GM18505 (cell line): ENCODE results near the gene CUEDC1.
A peak's percentile ranks its signal among the peaks of the same experiment; 100 is the strongest.

Source experiments
- ATAC-seq: cut with Tn5 transposase; IDR thresholded peaks from one replicate; pipeline ENCODE4 v1.9.1; 2021; ENCODE audit not compliant: unreplicated experiment
- POLR2A ChIP-seq: IDR thresholded peaks from 4 replicates; pipeline ENCODE4 v1.6.1; 2011; ENCODE audit warnings: borderline replicate concordance; ENCODE audit not compliant: insufficient read depth, insufficient read length; ENCODE audit errors: extremely low read depth

The CUEDC1 gene

DNA sequence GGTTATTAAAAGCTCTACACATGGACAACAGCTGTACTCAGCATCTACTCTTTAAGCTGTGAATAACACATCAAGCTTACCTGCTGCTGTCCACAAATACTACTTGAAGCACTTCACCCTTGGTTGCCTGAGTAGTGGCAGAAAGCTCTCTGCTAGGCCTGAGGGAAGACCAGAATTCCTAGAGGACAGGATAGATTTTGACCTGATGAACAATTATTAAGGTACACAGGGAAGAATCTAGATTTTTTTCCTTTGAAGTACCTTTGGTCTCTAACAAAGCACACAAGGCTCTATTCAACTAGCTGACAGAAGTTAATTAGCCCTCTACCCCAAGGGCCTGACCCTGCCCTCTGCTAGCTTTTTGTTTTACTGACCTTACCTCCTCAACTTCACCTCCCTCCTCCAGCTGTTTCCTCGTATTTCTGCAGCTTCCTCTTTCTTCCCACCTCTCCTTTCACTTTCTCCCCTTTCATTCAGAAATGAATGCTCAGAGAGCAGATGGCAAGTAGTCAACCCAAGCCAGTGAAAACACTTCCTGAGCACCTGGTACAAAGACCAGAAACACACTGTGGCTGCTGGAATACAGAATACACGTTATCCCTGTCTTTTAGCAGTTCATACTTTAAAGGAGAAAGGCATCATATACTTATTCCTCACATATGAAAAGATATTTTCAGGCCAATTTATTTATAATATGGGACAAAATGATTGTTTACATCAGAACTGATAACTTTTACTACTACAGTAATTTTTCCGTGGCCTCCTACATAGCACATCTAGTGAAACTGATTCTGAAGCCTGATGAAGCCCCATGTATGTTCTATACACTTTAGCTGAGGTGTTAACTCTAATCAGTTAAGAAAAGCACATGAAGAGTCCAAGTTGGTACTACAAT, 38.5 kb upstream of the CUEDC1 start:
- ATAC-seq, result no peak
- no peak for TF ChIP-seq POLR2A

DNA sequence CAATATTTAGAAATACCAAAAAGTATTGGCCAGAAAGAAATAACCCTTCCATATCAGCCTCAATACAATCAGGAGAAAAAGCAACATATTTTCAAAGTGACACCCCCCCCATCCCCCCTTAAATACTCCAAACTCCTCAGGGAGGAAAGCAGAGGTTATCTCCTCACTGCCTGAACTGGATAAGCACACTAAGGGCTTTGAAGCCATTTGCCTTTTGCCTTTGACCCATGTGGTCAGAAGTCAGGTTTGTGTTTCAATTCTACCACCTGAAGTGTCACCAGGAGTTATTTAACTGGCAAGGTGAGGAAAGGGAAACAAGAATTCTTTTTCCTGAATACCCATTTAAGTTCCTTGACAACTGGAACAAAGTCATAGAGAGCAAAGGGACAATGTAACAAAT, 36.3 kb upstream of the CUEDC1 start:
- peak; percentile 5 for TF ChIP-seq POLR2A

DNA sequence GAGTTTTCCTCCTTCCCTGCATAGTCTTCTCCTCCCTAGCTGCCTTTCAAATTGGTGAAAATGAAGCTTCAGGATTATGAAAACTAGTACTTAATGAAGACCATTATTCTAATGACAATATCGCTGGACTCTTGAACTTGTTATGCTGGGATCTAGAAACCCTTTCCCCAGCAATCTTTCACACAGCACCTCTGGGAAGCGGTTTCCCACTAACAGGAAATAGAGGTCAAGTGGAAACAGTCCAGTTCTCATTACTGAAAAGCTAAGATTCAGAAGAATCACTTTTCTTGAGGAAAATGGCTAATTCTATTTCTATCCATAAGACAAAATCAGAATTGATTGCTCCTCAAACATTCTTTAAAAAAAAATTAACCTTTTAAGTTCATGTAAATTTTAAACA, 34.8 kb upstream of the CUEDC1 start:
- no peak for TF ChIP-seq POLR2A
- ATAC-seq, result no peak

More for the DNA sequence above, 36.3 kb upstream of the CUEDC1 start:
- no peak for ATAC-seq

DNA sequence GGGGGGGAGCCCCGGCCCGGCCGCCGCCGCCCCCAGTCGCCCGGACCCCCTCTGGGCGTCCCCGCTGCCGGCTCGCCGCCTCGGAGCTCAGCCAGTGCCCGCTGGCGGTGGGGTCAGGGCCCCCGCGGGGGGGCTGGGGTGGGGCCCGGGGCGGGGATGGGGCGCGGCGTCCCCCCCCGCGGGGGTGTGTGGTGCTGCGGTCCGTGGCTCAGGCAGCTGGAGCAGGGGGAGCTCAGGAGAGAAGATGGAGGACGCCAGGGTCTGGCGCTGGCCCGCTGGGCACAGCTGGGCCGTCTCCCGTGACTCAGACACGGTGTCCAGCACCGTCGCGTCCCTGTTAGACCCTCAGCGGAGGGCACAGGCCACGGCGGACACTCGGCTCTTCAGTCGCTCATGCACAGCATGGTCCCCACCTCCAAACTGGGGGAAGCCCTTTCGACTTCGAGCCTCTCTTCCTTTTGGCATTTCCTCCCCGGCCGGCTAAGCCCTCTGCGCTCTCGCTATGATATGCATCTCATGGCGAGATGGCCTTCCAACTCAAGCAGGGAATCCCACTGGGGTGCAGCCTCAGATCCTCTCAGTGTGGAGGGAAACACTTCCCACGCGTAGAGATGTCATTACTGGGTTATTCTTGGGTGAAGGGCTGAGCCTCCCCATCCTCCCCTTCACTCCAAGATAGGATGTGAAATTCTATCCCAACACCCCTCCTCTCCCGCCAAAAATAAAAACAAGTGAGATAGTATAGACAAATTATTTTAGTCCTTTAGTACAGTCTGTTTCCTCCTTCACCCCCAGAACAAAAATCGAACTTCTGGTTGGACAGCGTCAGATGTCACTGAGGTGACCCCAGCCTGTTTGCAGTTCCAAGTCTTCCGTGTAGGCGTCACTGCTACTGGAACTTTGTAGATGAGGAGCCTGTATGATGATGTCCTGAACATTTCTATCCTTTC, 33.4 kb upstream of the CUEDC1 start:
- TF ChIP-seq POLR2A, result peak; percentile 87
- ATAC-seq, result peak; percentile 61

DNA sequence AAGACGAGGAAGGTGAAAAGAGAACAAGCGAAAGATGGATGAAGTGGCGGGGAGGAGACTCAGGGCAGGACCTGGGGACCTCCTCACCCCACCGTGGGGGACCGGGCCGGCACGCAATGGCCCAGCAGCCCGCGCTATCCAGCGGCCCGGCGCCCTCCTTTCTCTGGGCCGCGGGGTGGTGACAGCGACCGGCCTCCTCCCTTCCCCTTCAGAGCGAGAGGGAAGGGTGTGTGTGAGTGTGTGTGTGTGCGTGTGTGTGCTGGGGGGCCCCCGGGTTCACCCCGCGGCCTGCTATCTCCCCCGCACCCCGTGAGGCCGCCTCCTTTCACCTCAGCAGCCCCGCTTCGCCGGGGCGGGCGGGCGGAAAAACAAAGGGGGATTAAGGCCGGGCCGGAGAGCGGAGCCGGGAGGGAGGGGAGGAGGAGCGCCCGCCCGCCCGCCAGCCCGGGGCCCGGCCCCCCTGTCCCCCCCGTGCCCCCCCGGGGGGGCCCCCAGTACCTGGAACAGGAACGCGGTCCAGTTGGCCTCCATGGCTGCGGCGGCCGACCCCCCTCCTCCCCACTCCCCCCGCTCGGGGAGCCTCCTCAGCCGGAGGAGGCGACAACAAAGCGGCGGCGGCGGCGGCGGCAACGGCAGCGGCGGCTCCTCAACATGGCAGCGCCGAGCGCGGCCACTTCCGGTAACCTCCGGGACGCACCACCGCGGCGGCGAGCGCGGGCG, 32.5 kb upstream of the CUEDC1 start, which contains the start of gene VEZF1:
Gene VEZF1 (minus strand): TSS at position 674 of the 720 bp plus-strand sequence. CDS start 143 bp downstream, at position 531.
- TF ChIP-seq POLR2A, result peak; percentile 36
- ATAC-seq, result peak; percentile 56

DNA sequence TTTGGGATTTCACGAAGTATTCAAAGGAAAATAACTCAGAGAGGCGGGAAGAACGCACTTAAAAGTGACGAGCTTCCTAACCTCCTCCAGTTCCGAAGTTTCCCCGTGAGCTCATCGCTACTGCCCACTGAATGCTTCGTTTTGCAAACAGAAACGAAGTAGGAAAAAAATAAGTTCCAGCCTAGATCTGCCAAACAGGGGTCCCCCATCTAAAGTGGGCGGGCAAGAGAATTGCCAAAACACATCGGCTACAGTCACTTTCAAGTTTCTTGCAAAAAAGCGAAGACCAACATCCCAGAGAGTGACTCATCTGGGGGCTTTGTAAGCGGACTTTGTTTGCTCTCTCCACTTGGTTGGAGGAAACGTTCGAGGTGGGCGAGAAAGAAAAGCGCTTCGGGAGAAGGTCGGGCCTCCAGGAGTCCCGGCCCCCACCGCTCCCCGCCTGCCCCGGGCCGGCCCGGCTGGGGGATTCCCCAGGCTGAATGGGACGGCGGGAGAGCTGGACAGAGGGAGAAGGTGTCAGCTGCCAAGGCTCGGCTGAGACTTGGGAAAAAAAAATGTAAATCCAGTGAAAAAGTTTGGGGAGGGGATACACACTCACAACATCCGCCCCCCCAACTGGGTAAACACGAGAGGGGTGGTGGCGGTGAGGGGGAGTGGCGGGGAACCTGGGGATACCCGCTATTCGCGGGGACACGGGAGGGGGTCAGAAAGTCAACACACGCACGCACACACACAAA, 31.8 kb upstream of the CUEDC1 start:
- no peak for TF ChIP-seq POLR2A
- peak; percentile 14 for ATAC-seq

DNA sequence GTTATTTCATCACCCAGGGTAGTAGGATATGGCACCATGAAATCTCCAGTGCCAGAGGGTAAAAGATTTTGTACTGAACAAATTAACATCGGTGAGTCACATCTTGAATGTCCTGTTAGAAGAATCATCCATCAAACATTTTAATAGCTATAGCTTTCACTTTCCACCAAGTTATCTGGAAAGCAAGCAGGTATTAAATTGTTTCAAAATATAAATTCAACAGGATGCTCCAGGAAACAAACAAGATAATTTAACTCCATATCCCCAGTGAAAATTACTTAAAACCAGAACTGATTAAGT, 30.4 kb upstream of the CUEDC1 start:
- ATAC-seq, result no peak
- no peak for TF ChIP-seq POLR2A

DNA sequence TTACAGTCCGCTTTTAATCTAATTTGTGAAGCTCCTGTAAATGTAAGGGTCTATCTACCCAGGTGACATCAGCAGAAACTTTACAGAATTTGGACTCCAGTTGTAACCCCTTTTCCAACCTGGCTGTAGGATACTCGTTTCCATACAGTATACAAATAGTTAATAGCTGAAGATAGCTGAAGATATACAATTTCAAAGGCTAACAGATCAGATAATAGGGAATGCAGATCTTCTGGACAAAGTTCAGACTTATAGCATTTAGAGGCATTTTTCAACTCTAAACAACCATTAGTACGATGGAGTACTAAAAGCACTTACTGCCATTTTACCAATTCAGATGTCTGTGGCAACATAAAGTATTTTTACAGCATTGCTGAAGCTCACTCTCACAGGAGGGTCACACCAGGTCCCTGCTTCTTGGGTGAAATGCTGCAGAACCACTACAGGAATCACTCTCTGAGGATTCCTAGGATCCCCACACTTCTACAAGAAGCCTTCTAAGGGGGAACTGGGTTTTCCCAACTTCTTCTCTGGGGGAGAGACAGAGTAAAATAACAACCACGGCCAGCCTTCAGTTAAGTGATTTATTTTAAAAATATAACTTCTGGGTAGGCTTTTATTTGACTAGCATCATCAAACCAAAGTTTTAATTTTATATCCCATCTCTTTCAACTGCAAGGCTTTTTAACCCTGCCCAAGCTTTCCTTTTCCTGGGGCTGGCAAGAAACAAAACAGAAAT, 29.9 kb upstream of the CUEDC1 start:
- ATAC-seq, result no peak

DNA sequence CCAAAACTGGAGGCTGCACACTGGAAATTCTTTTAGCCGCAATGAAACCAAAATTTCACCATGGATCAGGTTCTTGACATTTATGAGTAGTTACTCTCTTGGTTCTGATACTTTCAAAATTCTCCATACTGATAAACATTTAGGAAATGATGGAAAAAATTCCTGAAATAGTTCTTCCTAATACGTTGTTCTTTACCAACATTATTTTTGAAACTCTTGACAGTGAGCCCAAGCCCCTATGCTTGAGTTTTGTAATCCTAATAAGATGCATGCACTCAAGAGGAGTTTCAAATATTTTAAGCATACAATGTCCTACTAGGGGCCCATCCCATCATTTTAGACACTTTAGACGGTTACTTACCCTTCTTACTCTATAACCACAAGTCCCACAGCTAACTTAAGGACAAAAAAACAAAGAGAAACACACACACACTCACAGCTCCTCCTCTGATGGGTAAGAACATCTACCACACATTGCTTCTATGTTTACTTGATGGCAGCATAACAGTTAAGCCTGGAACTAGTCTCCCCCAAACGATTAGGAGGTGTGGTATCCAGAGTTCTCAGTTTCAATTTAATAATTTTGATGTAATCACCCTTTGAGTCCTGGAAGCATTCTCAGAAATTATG, 29.2 kb upstream of the CUEDC1 start:
- no peak for TF ChIP-seq POLR2A
- ATAC-seq, result no peak

More for the DNA sequence above, 29.9 kb upstream of the CUEDC1 start:
- no peak for TF ChIP-seq POLR2A

DNA sequence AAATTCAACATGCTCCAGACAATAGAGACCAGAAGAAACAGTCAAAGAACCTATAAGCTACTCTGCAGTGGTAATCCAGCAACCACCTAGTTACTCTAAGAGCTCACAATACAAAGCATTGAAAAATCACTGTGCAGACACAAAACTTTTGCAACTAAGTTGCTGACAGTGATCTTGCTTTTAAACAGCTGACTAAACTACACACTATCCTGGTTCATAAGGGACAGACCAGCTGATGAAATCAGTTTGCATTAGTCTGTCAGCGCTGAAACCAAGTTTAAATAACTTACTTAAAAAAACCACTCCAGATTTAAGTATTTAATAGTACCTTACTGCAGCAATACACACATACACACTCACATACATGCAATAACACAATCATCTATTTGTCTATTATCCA, 28.2 kb upstream of the CUEDC1 start:
- no peak for TF ChIP-seq POLR2A
- no peak for ATAC-seq

DNA sequence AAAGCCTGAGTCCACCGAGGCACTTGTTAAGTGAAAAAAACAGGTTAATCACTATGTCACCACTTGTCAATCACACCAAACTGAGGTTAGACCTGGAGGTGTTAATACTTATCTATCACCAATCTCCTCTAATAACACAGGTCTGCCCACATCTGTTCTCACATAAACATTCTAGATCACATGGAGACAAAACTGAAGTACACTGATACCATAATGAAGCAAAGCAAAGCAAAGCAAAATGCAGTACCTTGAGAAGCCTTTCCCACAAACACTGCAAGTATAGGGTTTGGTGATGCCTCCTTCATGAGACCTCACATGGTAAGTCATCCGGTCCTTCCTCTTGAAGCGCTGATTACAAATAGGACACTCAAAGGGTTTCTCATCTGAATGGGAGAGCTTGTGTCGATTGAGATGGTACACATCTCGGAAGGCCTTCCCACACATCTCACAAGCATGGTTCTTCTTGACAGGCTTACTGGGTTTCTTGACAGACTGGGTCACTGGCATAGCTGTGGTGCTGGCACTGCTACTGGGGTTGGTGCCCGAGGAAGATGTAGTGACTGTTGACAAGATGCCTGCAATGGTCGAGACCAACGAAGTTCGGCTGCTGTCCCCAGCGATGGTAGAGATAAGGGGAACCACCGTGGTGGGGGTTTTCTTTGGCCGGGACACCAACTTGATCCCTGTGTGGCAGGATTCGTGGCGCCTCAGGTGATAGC, 27.4 kb upstream of the CUEDC1 start:
- TF ChIP-seq POLR2A, result no peak
- no peak for ATAC-seq
